A549 (cell line): Measurements from ENCODE around the gene GPATCH2.

Experiments
- BHLHE40 ChIP-seq: IDR thresholded peaks from 2 replicates; pipeline ENCODE4 v1.6.1; 2012; ENCODE audit warnings: low read depth, low read length, inconsistent platforms
- CEBPB ChIP-seq, 2 experiments: fragments of >200 bp in 1 of 2; sonication (Bioruptor Twin) in 1 of 2; formaldehyde crosslinking in 1 of 2; IDR thresholded peaks; 2 replicates each; pipeline ENCODE4 v1.6.1; 2012 to 2016
- CHD2 ChIP-seq: fragments of 150-350 bp; IDR thresholded peaks from 2 replicates; pipeline ENCODE4 v1.6.1; 2014; ENCODE audit warnings: low read length; ENCODE audit not compliant: partially characterized antibody
- CHD4 ChIP-seq: fragments of 200-600 bp; sonication (generic); IDR thresholded peaks from 2 replicates; pipeline ENCODE4 v1.6.1; 2016; ENCODE audit warnings: antibody characterized with exemption, mild to moderate bottlenecking, borderline replicate concordance
- EP300 ChIP-seq, 2 experiments: fragments of >200 bp; sonication (Bioruptor Twin); formaldehyde crosslinking; IDR thresholded peaks; 2 replicates in 1 of 2; 3 replicates in 1 of 2; pipeline ENCODE4 v1.6.1; 2016 to 2017
- KDM1A ChIP-seq: fragments of 200-600 bp; sonication (generic); IDR thresholded peaks from 2 replicates; pipeline ENCODE4 v1.6.1; 2016; ENCODE audit warnings: low read depth, mild to moderate bottlenecking
- RAD21 ChIP-seq, 2 experiments: fragments of >200 bp in 1 of 2; sonication (Bioruptor Twin) in 1 of 2; formaldehyde crosslinking in 1 of 2; IDR thresholded peaks in 1 of 2; conservative IDR thresholded peaks in 1 of 2; 2 replicates in 1 of 2; 3 replicates in 1 of 2; pipeline ENCODE4 v1.6.1; 2012 to 2018; ENCODE audit warnings: inconsistent platforms in 1 of 2
- RCOR1 ChIP-seq: fragments of 150-350 bp; IDR thresholded peaks from 2 replicates; pipeline ENCODE4 v1.6.1; 2014; ENCODE audit warnings: antibody characterized with exemption, low read length, low read depth
- SMC3 ChIP-seq: fragments of >200 bp; sonication (Bioruptor Twin); formaldehyde crosslinking; IDR thresholded peaks from 3 replicates; pipeline ENCODE4 v1.6.1; 2018; ENCODE audit warnings: inconsistent platforms
- ZNF302 ChIP-seq: fragments of 250-450 bp; sonication (Bioruptor Pico); IDR thresholded peaks from 2 replicates; pipeline ENCODE4 v1.9.0; 2021; ENCODE audit warnings: inconsistent platforms, mild to moderate bottlenecking, moderate library complexity
- TF ChIP-seq, protein P1 (sequence below): fragments of >200 bp; sonication (Bioruptor Twin); formaldehyde crosslinking; IDR thresholded peaks from 3 replicates; pipeline ENCODE4 v1.5.1; 2016
- TF ChIP-seq, protein P2 (sequence below): IDR thresholded peaks from 2 replicates; pipeline ENCODE4 v1.6.1; 2012
- TF ChIP-seq, protein P3 (sequence below): fragments of 200-600 bp; sonication (generic); IDR thresholded peaks from 2 replicates; pipeline ENCODE4 v1.6.1; 2016; ENCODE audit warnings: antibody characterized with exemption, mild to moderate bottlenecking, moderate library complexity

DNA sequence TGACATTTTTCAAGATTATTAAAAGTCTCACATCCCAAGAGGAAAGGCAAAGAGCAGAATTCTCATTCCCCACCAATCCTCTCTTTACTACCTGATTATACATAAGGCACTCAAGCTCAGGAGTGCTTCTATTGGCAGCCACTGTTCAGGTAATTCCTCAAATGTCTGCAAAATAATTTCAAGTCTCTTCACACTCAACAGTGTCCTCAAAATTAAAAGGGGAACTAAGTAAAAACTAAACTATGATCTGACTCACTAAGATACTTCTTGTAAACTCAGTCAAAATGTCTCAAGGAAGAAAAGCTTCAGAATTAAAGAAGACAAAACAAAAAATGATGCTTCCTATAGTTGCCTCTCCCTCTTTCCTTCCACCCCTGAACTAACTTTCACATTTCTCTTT lies 135.6 kb downstream of the GPATCH2 start:
- no peak for TF ChIP-seq CHD4
- TF ChIP-seq, protein P1, sequence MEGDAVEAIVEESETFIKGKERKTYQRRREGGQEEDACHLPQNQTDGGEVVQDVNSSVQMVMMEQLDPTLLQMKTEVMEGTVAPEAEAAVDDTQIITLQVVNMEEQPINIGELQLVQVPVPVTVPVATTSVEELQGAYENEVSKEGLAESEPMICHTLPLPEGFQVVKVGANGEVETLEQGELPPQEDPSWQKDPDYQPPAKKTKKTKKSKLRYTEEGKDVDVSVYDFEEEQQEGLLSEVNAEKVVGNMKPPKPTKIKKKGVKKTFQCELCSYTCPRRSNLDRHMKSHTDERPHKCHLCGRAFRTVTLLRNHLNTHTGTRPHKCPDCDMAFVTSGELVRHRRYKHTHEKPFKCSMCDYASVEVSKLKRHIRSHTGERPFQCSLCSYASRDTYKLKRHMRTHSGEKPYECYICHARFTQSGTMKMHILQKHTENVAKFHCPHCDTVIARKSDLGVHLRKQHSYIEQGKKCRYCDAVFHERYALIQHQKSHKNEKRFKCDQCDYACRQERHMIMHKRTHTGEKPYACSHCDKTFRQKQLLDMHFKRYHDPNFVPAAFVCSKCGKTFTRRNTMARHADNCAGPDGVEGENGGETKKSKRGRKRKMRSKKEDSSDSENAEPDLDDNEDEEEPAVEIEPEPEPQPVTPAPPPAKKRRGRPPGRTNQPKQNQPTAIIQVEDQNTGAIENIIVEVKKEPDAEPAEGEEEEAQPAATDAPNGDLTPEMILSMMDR, result no peak
- TF ChIP-seq CEBPB (IDR thresholded peaks at IDR 0.05), result no peak
- no peak for TF ChIP-seq SMC3
- TF ChIP-seq RAD21 (conservative IDR thresholded peaks at IDR 0.05 in 1 of 2, IDR thresholded peaks at IDR 0.05 in 1 of 2), result no peak
- TF ChIP-seq CHD2, result no peak
- TF ChIP-seq KDM1A, result no peak
- TF ChIP-seq EP300 (IDR thresholded peaks at IDR 0.05), result no peak
- TF ChIP-seq RCOR1, result no peak
- TF ChIP-seq BHLHE40, result no peak
- TF ChIP-seq, protein P2, sequence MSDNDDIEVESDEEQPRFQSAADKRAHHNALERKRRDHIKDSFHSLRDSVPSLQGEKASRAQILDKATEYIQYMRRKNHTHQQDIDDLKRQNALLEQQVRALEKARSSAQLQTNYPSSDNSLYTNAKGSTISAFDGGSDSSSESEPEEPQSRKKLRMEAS, result no peak
- TF ChIP-seq ZNF302, result no peak
- TF ChIP-seq, protein P3, sequence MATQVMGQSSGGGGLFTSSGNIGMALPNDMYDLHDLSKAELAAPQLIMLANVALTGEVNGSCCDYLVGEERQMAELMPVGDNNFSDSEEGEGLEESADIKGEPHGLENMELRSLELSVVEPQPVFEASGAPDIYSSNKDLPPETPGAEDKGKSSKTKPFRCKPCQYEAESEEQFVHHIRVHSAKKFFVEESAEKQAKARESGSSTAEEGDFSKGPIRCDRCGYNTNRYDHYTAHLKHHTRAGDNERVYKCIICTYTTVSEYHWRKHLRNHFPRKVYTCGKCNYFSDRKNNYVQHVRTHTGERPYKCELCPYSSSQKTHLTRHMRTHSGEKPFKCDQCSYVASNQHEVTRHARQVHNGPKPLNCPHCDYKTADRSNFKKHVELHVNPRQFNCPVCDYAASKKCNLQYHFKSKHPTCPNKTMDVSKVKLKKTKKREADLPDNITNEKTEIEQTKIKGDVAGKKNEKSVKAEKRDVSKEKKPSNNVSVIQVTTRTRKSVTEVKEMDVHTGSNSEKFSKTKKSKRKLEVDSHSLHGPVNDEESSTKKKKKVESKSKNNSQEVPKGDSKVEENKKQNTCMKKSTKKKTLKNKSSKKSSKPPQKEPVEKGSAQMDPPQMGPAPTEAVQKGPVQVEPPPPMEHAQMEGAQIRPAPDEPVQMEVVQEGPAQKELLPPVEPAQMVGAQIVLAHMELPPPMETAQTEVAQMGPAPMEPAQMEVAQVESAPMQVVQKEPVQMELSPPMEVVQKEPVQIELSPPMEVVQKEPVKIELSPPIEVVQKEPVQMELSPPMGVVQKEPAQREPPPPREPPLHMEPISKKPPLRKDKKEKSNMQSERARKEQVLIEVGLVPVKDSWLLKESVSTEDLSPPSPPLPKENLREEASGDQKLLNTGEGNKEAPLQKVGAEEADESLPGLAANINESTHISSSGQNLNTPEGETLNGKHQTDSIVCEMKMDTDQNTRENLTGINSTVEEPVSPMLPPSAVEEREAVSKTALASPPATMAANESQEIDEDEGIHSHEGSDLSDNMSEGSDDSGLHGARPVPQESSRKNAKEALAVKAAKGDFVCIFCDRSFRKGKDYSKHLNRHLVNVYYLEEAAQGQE, result no peak
